GM21529 (cell line): ENCODE data around the gene TANC1.

Source experiments
- ATAC-seq: cut with Tn5 transposase; IDR thresholded peaks from one replicate; pipeline ENCODE4 v1.9.1; 2021; ENCODE audit not compliant: unreplicated experiment

Gene TANC1

DNA sequence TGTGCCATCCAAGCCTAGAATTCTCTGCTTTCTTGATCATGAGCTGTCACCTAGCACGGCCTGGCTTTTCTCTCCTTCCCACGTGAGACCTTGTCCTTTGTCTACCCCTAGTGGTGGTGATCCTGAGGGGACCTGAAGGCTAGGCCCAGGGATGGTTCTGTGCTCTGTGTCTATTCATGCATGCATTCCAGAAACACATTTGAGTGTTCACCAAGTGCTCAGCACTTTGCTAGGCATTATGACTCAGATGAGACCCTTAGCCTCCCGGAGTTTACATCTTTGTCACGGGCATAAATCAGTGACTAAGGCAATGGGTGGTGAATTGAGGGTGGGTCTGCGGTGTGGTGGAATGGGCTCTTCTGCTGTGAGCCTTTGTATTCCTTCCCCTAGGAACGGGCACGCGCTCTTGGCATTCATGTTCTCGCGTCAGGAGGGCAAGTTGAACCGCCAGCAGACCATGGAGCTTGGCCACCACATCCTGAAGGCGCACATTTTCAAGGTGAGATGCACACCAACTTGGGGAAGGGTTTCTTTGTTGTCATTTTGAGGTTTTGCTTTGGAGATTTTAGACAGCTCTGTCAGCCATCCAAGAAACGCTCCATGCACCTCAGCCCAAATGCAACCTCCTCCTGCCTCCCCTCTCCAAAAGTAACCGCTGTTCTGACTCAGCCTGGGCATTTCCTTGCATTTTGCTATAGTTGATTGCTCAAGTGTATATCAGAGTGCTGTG is 217.1 kb downstream of the TANC1 start:
- ATAC-seq: peak; percentile 62

DNA sequence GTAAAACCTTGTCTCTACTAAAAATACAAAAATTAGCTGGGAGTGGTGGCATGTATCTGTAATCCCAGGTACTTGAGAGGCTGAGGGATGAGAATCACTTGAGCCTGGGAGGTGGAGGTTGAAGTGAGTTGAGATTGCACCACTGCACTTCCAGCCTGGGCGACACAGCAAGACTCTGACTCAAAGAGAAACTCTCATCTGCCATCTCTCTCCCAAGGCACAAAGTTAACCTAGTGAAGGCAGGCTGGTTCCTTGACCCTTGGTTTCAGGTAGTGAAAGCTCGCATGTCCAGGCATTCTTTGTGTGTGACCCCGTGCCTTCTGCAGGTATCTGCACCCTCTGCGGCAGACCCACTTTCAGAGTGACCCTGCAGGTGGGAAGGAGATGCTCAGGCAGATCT is 218.0 kb downstream of the TANC1 start:
- ATAC-seq: peak; percentile 44

DNA sequence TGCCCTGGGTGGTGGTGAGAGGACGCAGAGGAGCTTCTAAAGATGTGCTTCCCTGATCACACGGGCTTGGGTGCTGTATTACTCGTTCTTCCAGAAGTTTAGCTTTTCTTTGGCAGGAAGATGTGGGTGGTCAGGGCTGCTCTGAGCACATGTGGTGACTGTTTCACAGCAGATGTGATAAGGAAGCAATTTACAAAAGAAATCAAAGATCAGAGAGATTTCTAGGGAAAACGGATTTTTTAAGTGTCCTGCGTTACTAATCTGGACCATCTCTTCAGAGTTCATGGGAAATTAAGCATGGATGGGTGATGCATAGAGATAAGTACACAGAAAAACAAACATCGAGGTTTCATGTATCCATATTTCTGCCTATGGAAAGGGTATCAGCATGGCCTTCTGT is 218.7 kb downstream of the TANC1 start:
- no peak for ATAC-seq

DNA sequence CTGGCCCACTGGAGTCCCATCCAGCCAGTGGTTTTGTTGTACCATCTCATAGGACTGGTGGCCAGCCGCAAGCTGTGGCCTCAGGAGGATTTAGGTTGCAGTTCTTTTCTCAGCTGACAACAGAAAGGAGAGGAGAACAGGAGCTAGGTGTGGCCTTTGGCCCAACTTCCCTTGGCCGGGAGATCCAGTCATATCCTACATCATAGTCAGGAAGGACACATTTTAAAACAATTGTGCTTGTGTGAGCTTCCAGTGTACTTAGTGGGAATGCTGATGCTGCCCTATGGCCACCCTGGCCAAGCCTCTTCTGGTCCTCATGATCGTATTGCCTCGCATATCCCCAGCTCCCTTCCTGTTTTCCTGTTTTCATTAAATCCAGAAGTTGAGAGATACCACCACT is 220.0 kb downstream of the TANC1 start:
- ATAC-seq: no peak

DNA sequence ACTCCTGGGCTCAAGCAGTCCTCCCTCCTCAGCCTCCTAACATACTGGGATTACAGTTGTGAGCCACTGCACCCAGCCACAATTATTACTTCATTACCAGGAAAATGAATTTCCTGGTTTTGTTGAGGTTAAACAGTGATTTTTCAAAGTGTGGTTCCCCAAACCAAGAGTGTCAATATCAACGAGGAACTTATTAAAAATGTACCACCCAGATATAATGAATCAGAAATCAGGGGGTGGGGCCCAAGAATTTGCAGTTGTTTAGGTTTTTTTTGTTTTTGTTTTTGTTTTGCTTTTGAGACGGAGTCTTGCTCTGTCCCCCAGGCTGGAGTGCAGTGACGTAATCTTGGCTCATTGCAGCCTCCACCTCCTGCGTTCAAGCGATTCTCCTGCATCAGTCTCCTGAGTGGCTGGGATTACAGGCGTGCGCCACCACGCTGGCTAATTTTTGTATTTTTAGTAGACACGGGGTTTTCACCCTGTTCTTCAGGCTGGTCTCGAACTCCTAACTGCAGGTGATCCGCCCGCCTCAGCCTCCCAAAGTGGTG is 224.0 kb downstream of the TANC1 start:
- ATAC-seq: no peak

DNA sequence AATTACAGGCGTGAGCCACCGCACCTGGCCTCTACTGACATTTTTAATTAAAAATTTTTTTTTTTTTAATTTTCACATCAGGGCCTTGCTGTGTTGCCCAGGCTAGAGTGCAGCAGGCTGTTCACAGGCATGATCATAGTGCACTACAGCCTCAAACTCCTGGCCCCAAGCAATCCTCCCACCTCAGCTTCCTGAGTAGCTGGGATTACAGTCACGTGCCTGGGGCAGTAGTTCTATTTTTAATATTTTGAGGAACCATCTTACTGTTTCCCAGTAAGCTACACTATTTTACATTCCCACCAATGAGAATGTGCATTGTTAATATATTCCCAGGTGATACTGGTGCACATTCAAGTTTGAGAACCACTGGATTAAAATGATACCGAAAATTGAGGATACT is 225.4 kb downstream of the TANC1 start:
- no peak for ATAC-seq

DNA sequence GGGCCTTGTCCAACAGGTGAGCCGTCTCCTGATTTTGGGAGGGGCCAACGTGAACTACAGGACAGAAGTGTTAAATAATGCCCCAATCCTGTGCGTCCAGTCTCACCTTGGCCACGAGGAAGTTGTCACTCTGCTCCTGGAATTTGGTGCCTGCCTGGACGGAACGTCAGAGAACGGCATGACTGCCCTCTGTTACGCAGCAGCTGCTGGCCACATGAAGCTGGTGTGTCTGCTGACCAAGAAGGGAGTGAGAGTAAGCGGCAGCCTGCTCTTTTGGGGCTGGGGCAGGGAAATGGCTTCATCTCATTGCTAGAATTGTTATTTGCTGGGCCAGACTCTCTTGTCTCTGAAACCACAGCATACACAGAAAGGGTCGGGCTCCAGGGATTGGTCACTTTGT is 225.8 kb downstream of the TANC1 start:
- ATAC-seq: no peak

DNA sequence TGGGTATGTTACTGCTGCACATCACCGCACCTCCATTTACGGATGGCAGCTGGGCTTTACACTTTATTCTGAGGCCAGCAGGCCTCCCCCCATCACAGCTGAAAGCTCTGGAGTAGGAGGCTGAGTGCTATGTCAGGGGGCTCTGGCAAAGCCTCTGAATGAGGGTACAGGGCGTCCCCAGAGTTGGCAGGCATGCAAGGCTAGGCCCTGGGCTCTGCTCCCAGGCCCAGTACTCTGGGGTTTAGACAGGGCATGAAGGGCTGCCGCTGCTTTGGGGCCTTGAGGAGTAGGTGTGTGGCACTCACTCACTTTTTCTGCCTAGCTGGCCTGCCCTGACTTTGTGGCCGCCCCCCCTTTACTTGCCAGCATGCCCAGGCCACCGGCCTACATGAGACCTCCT is 227.3 kb downstream of the TANC1 start:
- ATAC-seq: no peak

DNA sequence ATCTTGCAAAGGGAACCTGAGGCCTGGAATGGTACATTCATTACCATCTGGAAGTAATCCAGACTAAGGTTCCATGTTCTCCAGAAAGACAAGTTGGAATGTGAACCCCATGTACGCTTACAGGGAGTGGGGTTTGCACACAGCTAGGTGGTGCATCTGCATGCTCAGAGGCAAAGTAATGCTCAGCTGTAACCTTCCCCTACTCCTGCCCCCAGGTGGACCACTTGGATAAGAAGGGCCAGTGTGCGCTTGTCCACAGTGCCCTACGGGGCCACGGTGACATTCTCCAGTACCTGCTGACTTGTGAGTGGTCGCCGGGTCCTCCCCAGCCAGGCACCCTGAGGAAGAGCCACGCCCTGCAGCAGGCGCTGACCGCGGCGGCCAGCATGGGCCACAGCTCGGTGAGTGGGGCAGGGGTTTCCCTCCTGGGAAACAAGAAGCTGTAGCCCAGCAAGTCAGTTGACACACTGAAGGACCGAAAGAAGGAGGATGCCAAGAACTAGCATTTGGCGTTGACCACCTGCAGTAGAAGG is 228.0 kb downstream of the TANC1 start:
- no peak for ATAC-seq

DNA sequence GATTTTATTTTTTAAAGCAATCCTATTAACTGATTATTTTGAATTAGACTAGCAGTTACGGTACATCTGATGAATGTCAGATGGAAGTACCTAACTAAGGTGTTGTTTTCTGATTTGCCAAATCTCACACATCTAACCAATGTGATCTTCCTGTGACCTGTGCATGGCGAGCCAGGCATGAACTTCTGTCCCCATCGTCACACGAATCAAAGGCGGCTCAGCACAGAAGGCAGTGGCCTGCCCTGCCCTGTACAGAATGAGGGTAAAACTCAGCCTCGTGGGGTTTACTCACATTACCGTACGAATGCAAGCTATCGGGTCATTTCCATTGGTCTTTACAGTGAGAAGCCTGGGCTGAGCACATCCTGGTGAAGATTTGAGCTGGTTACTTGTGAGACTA is 230.8 kb downstream of the TANC1 start:
- no peak for ATAC-seq

DNA sequence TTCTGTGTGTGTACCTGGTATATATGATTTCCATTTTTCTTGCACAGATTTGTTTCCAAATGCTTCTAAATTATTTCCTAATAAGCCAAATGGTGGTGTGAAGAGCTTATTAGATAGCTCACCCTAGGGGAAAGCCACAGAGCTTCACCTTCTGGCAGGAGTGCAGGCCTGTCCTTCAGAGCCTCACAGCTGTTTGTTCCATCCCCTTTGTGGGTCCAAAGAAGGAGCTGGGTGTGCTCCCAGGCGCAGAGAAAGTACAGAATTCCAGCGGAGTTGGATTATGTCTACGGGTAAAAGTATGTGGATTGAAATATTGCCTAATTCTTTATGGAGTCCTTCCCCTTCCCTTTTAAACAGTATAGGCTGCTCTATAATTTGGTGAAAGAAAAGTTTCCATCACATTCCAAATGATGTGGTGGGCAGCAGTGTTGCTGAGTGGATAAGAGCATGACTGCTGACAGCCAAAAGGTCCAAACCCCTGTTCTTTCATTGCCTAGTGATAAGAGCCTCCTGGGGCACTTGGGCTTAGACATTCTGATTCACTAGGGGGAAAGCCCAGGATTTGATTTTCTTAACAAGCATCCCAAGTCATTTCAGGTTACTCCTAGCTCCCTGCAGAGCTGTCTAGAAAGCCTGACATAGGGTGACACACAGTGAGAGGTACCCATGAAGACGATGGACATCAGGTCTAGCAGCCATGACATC is 231.5 kb downstream of the TANC1 start:
- ATAC-seq: no peak

DNA sequence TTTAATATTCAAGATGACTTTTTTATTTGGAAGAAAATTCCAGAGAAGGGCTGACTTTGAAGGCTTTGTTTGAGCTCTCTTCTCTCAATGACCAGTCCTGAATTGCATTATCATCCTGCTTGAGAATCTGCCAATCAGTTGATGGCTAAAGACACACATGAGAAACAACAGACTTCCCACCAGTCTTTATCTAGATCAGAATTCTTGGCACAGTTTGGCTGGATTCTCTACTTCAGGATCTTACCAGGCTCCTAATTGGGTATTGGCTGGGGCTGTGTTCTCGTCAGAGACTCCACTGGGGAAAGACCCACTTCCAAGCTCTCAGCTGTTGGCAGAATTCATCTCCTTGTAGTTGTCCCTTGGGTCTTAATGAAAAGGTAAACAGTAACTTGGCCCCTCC is 232.1 kb downstream of the TANC1 start:
- no peak for ATAC-seq

DNA sequence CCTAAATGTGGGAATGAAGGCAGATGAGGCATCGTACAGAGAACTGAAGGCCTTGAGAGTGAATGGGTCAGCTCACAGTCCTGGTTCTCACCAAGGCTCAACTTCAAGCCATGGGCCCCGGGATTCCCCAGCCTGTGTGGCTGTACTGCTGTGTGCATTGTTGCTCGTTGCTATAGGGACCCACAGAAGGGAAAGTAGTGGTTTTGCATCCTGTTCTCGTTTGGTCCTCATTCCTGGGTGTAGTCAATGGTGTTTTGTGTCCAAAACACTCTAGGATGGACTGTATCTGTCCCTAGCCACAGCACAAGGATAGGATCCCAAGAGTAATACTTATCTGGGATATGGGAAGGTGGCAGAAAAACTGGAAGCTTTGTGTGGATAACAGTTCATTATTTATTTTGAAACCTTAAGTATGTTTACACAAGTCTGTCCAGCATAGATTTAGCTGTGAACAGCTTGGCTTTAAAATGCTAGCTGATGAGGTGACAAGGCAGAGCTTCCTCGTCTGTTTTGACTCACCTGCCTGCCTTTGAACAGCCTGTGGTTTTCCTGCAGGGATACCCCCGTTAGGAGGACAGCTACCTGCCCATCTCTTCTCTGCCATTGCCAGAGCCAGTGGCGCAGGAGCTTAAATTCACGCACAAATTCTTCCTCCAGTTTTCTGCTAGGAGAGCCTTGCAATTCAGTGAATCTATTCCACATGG is 233.1 kb downstream of the TANC1 start:
- peak; percentile 99 for ATAC-seq

DNA sequence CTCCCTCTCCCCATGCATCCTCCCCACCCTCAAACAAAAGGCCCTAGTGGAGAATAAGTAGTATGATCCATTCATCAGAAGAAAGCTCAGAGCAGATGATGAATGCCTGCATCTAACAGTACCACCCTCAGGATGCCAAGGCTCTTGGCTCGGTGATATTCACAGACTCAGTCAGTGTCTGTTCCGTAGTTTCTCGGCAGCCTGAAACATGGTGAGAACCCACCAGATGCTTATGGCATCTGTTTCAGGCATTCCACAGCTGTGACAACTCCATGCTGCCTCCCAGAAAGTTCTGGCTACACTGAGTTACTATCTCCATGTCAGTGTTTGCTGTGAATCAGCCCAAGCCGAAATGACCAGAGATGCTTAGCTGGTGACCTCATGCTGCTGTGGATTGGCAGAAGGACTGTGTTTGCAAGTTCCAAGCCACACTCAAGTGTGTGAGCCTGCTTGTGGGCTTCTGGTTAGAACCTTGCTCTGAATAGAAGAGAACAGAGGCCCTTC is 234.2 kb downstream of the TANC1 start:
- ATAC-seq: no peak

DNA sequence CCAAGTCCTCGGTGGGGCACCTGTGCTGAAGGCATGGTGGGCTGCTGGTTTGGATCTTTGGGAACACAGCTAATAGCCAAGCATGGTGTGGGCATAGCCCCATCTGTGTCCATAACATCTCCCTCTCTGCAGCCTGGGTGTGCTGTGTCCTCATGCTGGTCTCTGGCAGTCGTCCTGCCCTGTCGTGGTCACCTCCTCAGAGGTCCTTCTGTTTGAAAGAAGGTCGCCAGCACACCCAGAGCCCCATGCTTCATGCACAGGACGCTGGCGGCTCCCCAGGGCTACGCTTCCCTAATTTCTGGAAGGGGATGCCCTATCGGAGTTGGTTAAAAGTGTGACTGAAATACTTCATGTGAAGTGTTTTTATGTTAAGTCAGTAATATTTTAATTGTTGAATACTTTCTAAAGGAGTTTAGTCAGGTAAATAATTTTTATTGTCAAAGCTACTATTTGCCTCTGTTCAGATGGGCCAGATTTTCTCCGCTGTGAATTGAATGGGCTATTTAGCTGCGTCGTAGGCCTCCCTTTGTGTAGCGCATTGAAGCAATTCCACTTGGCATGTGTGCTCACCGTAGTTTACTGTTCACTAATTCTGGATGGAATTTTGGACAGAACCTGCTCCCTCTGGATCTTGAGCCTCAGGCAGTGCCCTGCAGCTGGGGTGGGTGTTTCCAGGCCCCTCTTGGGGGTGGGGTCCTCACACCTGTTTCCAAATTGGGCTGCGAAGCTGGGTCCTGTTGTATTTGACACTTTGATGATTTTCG is 236.1 kb downstream of the TANC1 start:
- no peak for ATAC-seq

DNA sequence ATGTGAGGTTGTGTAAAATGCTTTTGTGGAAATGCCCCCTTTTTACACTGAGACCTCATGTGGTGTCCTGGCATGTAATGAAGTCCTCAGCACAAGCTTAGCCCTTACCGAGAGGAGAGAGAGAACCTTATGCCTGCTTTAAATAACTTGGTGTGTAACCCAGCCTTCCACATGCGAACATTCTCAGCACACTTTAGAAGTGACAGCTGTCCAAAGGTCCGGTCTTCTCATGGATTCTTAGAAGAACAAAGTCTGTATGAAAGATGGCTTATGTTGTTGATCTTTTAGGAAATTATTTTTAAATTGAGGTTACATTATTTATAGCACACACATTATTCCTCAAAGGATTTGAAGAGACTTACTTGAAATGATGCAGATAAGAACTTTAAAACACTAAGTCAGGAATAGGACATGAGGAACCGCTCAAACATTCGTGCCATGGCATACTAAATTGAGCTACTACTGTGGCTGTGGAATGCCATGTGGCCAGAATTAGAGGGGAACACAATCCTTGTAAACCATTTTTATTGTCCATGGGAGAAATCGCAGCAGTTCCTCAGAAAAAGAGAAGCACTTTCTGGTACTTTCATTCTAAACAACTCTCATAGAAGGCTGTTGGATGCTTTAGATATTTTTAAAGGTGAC is 238.4 kb downstream of the TANC1 start:
- ATAC-seq: no peak

DNA sequence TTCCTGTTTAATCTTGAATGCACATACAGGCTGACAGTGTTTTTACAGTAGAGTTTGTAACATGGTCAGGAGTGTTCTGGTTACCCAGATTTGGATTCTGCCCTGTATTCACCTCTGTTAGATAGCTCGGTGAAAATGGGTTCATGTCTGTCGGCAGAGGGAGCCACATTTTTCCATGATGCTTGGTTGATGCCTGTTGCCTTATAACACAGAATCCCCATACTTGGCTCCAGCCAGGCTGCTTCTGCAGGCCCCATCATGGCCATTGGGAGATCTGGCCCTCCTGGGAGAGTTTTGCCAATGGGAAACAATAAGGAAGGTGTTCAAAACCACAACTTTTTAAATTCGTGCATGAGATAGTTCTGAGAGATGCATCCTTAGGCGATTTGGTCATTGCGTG is 240.0 kb downstream of the TANC1 start:
- no peak for ATAC-seq

DNA sequence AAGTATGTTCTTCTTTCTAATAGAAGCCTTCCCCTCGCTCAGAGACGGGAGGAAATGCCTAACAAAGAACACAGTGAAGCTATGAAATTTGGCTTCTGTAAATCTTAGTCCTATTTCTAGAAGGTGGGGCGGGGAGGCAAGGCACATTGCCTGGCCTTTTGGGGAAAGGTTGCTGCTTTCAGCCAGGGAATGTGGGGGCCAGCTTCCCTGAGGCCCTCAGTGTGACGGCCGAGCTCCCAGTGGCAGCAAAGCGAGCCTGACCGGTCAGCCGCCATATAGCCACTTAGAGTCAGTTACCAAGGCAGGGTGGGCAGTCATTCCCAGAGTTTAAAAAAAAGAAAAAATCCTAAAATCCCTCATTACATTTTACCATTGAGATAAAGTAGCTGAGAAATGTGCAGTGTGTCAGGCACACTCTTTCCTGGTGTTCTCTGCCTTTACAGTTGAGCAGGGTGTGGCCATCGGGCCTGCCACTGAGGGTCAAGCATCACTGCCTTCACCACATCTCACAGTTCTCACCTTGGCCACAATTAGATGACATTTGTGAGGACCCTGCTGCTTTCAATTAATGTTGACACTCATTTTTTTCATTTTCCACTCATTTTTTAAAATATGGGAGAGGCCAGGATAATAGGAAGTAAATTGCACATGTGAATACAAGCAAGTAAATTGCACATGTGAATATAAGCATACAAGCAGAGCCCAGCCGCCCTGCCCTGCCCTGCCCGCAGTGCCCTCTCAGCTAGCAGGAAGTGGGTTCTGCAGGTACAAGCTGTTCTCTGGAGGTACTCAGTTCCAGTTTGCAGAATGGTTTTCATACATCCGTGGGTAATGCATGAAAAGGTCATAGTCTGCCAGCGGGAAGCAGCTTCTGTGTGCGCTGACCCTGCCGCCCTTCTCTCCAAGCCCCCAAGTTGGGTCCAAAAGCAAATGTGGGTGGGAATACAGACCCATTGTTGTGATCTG is 241.2 kb downstream of the TANC1 start:
- peak; percentile 68 for ATAC-seq
